GM12801 (cell line): ENCODE measurements around the gene INSYN1.

Experiments
- CTCF ChIP-seq: IDR thresholded peaks from one replicate; pipeline ENCODE4 v1.5.1; 2011; ENCODE audit warnings: control low read depth; ENCODE audit not compliant: insufficient read length; ENCODE audit errors: extremely low read depth

Gene INSYN1

DNA sequence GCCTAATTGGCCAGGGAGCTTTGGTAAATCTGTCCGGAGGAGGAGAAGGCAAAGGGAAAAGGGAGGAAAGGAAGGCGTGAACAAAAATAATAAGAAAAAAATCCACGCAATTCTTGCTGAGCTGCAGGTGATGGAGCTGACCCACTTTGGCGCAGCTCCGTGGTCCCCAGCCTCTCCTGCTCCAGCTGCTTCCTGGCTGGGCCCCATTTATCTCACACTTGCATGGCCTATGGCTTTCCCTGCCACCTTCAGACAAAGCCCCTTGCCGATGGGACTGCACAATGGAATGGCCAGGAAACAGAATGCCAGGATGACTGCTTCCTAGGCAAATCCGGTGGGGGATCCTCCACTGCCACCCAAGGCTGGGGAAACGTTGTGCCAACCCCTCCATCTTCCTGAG is 6.9 kb downstream of the INSYN1 start:
- no peak for TF ChIP-seq CTCF

DNA sequence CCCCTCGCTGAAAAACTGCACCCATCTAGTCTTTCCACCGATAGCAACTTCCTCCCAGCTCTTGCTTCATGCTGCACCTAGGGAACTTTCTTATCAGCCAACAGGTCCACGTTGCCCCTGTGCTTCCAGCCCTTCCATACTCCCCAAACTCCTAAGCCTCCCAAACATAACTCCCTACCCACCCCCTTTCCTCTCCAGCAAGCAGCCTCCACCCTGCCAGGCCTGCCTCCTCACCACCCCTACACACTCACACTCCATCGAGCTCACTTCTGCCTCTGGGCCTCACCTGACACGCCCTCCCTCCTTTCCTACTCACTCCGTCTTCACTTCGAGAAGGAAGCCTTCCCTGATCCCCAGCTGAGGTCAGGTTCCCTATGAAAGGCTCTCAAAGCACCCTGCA is 8.1 kb downstream of the INSYN1 start:
- no peak for TF ChIP-seq CTCF

DNA sequence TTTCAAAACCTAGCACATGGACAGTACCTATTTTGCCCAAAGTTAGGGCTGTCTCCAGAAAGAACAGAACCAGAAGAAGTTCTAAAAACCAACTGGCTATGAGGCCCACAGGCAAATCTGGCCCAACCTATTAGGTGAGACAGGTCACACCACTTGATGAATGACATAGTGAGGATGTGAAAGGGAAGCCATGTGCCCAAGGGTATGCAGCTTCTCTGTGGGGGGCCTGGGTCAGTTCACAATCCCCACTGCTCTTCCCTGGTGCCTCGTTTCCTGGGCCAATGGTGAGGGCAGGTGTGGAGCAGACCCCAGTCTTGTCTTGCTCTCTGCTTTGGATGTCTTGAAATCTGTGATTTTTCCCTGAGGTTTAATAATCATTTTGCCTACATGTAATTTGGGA is 8.9 kb downstream of the INSYN1 start:
- no peak for TF ChIP-seq CTCF

- TF ChIP-seq CTCF: no peak
Observed at GRCh38 chr15:73741321-73741836, 11.8 kb downstream of the INSYN1 start.

- TF ChIP-seq CTCF: no peak
Observed at GRCh38 chr15:73740152-73741048, 12.8 kb downstream of the INSYN1 start.

- no peak for TF ChIP-seq CTCF
Observed at GRCh38 chr15:73737535-73737934, 15.6 kb downstream of the INSYN1 start.

DNA sequence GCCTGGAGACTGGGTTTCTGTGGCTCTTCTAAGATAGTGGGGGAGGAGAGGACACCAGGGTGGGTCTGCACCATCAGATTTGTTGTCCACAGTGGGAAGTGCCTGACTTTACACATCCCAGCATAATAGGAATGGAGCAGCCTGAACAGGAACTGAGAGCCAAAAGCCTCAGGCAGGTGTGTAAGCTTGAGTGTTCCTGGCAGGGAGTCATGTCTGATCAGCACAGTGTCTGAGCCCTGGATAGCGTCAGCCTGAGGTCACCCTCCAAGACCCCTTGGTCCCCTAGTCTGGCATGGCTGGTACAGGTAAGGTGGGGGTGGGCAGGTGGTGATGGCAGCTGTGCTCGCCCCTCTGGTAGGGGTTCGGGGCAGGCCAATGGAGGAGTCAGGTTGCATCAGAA is 20.2 kb downstream of the INSYN1 start:
- no peak for TF ChIP-seq CTCF
